Muscle of leg (tissue), 11 donors: Measurements from ENCODE around the gene GLCE. TPM values are rescaled to one million over a fixed set of nuclear protein-coding genes. Genes with fewer than 3 reads are reported as not detected.
A peak's percentile ranks its signal among the peaks of the same experiment; 100 is the strongest.
"Not testable (repeated sequence)": the region's sequence is repeated elsewhere in the genome, so short reads cannot be mapped to it uniquely, and the experiment has no call there.

Experiments
- DNase-seq: peaks from one replicate; pipeline ENCODE4 v3.0.0; 2013
- H3K27ac ChIP-seq: one replicate; pipeline ENCODE4 v1.5.1; 2013; ENCODE audit warnings: mild to moderate bottlenecking, low read length, control low read depth
- H3K27me3 ChIP-seq: one replicate; pipeline ENCODE4 v1.6.1; 2013; ENCODE audit warnings: low read length; ENCODE audit not compliant: control insufficient read depth, insufficient read depth
- H3K36me3 ChIP-seq: one replicate; pipeline ENCODE4 v1.6.1; 2013; ENCODE audit warnings: low read length; ENCODE audit not compliant: control insufficient read depth, insufficient read depth
- H3K4me1 ChIP-seq: one replicate; pipeline ENCODE4 v1.6.1; 2013; ENCODE audit warnings: low read length; ENCODE audit not compliant: control insufficient read depth, insufficient read depth
- H3K4me3 ChIP-seq: one replicate; pipeline ENCODE4 v1.5.1; 2013; ENCODE audit warnings: low read length, control low read depth
- H3K9me3 ChIP-seq: replicated peaks from 2 replicates; pipeline ENCODE4 v1.6.1; 2013; ENCODE audit warnings: low read depth, low read length; ENCODE audit not compliant: control insufficient read depth
- WGBS: methylation state at CpG from one replicate; pipeline ENCODE4 v1.1.5; 2013; ENCODE audit warnings: missing lambda C conversion rate; ENCODE audit not compliant: insufficient coverage; 5-methylcytosine and 5-hydroxymethylcytosine counted together
- polyA plus RNA-seq, 8 donors: library from polyadenylated mRNA; unstranded; fragments of 120-200 nt; gene quantifications; one replicate each; pipeline versions ENCODE4 v1.2.1 to v1.2.3, GENCODE V29; 2013; ENCODE audit warnings: inconsistent platforms in 1 of 8, low replicate concordance in 1 of 8; ENCODE audit not compliant: insufficient read length in 8 of 8, insufficient read depth in 1 of 8
- total RNA-seq: library from RNA; stranded (reverse); fragments of 120-200 nt; gene quantifications from one replicate; pipeline ENCODE4 v1.2.4, GENCODE V29; 2013

GLCE gene
- total and polyA plus RNA-seq, 9 donors: 27.4 to 50.1 (median 32.7) TPM

DNA sequence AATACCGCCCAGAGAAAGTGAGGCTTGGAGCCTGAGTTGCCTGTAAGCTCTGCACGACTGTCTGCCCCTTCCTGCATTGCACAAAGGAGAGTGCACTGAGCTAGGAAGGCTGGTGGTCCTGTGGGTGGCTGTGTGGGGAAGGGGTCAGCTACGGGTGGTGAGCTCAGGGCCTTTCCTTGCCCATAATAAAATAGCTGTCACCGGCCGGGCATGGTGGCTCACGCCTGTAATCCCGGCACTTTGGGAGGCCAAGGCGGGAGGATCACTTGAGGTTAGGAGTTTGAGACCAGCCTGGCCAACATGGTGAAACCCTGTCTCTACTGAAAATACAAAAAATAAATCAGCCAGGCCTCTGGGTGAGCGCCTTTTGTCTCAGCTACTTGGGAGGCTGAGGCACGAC, 131.2 kb downstream of the GLCE start:
- H3K27me3 ChIP-seq, H3K36me3 ChIP-seq, H3K27ac ChIP-seq, H3K4me1 ChIP-seq, H3K9me3 ChIP-seq, DNase-seq, H3K4me3 ChIP-seq: not testable (repeated sequence)
- 65% methylated on average over 4 of the region's 10 CpGs for WGBS

DNA sequence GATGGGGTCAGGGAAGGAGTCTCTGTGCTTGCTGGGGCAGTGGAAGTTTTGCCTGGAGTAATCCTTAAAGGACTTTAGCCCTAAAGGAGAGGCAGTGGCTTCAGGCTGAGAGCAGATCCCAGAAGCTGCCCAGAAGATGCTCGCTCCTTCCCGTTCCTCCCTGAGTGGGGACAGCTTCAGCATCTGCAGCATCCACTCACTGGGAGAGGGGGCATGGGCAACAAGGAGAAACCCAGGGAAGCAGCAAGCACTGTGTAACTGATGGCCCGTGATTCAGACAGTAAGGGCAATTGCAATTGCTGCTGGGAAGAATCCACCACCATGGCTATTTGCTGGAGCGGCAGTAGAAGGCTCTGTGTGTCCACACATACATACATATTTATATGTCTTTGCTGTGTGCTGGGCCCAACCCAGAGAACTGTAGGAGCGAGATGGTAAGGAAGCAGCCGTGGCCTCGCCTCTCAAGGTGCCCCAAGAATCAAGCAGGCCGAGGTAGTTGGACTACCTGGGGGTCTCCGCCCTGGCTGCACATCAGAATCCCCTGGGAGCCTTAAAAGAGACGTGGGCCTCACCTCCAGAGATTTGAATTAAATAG, 132.5 kb downstream of the GLCE start:
- no peak for DNase-seq
- no peaks in the 10 kb centered on the region for H3K9me3 ChIP-seq
- H3K4me3 ChIP-seq: no peak overlapping the region
- H3K4me1 ChIP-seq: no peaks in the 10 kb centered on the region
- peaks cover 17% of the 10 kb centered on the region for H3K27me3 ChIP-seq
- H3K27ac ChIP-seq: no peak overlapping the region
- H3K36me3 ChIP-seq: no peaks in the 10 kb centered on the region
- 80% methylated on average over 4 of the region's 10 CpGs for WGBS

DNA sequence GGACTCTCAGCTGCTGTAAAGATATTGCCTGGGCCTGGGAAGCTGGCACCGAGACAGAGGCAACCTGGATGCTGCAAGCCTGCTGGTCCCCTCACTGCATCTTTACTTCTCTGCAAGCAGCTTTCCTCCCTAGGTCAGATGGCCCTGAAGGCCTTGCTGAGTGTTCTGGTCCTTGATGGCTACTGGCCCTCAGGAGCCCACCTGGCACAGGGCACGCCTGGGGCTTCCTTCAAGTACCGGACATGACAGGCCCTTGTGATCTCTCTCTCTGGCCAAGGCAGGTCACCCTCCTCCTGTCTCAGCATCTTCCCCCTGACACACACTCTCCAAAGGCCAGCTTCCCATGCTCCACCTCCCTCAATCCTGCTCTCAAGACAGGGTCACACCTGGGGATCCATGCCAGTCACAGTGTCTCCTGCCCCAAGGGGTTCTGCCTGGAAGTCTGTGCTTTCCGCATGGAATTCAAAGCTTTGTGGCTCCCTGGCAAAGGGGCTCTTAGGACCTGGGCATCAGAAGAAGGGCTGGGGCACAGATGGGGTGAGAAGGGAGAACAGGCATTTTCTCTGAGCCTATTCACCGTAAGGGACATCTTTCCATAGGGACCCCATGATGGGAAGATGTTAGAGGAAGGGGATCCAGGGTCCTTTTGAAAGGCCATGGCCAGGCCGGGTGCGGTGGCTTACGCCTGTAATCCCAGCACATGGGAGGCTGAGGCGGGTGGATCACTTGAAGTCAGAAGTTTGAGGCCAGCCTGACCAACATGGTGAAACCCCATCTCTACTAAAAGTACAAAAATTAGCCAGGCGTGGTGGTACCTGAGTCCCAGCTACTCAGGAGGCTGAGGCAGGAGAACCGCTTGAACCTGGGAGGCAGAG, 133.5 kb downstream of the GLCE start:
- H3K9me3 ChIP-seq: no peaks in the 10 kb centered on the region
- no peak overlapping the region for H3K4me3 ChIP-seq
- peaks cover 25% of the 10 kb centered on the region for H3K27me3 ChIP-seq
- H3K36me3 ChIP-seq: no peaks in the 10 kb centered on the region
- H3K27ac ChIP-seq: no peak overlapping the region
- no peaks in the 10 kb centered on the region for H3K4me1 ChIP-seq
- 93% methylated on average over 7 of the region's 11 CpGs for WGBS
- no peak for DNase-seq

DNA sequence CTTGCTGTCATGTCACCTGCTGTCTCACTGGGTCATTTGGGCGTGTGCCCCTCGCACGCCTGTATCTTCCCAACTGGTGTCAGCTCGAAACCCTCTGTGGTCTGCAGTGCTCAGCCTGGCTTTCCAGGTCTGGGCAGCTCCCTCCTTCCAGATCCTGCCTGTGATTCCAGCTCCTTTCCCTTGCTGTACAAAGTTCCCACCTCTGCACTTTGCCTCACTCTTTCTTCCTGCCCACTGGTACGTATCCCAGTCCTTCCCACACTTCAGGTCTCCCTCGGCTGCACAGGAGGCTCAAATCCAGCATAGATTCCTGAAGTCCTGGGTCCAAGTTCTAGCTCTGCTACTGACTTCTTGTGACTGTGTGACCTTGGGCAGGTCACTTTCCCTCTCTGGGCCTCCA, 136.2 kb downstream of the GLCE start:
- DNase-seq: no peak
- 86% methylated on average over 5 of the region's 6 CpGs for WGBS
- H3K4me3 ChIP-seq: no peak overlapping the region
- H3K27me3 ChIP-seq: peaks cover 43% of the 10 kb centered on the region
- H3K27ac ChIP-seq: no peak overlapping the region
- peaks cover 7% of the 10 kb centered on the region for H3K4me1 ChIP-seq
- H3K9me3 ChIP-seq: no peaks in the 10 kb centered on the region
- H3K36me3 ChIP-seq: no peaks in the 10 kb centered on the region

DNA sequence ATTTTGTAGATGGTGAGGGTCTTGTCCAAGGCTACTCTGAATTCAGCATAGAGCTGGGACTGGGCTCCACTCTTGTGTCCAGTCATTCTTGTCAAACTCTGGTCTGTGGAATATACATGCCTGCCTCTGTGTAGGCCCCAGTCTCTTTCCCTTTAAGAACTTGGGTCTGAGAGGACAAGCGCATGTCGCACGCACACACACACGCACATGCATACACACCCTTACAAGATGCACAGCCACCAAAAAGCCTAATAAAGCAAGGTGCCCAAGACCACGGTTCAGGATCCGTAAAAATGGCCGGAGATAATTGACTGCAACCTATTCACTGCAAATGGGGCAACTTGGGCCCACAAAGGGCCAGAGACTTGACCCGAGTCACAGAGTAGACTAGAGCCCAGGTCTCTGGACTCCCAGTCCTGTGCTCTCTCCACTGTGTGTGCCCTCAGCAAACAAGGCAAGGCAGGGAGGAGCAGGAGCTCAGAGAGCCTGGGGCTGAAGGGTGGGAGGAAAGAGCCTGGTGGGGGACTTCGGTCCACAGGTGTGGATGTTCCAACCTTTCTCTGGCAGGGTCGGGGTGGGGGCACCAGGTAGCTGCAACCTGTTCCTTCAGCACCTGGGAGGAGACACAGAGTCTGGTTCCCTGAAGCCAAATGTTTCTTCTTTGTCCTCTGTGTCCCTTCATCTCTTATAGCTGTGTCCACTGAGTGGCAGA, 137.4 kb downstream of the GLCE start:
- Histone ChIP-seq H3K27ac (no peak overlapping the region), H3K27me3 (peaks cover 51% of the 10 kb centered on the region)
- WGBS: 79% methylated on average over 10 of the region's 10 CpGs

DNA sequence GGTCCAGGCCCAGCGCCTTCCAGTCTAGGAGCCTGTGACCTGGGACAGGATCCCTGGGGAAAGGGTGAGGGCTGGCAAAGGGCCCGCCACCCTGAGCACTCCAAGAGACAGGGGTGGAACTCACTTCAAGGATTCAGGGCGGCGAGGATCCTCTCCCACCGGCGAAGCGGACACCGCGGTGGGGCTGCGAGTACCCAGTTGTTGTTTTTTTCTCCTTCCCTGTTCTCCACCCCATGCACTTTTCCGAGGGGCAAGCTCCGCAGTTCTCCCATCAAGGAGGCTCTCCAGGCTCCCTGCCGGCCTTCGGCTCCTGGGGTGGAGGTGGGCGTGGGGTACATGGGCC, 137.9 kb downstream of the GLCE start:
- 35% methylated on average over 9 of the region's 15 CpGs for WGBS
- H3K27ac ChIP-seq: no peak overlapping the region
- no peaks in the 10 kb centered on the region for H3K36me3 ChIP-seq
- peaks cover 52% of the 10 kb centered on the region for H3K27me3 ChIP-seq
- peak overlapping the region; percentile 4 for H3K4me3 ChIP-seq
- DNase-seq: no peak
- H3K9me3 ChIP-seq: no peaks in the 10 kb centered on the region
- peaks cover 7% of the 10 kb centered on the region for H3K4me1 ChIP-seq

More for the DNA sequence above, 137.4 kb downstream of the GLCE start:
- no peak for DNase-seq
- Histone ChIP-seq H3K36me3 (no peaks in the 10 kb centered on the region), H3K4me1 (peaks cover 7% of the 10 kb centered on the region), H3K9me3 (no peaks in the 10 kb centered on the region), H3K4me3 (no peak overlapping the region)

DNA sequence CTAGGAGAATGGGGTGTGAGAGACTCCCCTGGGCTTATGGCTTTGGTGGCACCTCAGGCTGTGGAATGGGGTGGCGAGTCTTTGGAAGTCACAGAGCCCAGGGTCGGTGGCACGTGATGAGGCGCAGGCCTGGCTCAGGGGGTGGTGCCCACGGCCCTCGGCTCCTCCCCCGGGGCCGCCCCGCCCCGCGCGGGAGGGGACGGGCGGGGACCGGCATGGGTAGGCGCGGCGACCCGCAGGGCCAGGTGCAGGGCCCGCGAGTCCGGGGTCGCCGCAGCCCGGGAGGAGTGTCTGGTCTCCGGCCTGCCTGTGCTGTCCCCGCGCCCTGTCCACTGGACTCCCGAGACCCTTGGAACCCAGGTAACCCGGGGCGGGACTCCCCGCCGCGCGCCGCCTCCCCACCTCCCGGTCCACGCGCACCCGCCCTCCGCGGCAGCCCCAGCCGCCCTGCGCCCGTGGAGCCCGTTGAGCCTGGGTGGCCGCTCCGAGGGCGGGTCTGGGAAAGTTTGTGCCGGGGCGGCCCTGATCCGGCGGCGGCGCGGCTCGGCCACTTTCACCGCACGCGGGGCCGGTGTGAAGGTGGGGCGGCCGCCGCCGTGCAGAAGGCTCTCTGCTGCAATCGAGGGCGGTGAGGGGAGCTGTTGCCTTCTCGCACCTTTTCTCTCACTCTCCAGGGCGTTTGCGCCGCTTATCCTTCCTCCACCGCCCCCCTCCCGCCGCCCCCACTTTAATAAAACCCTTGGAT, 138.4 kb downstream of the GLCE start, which contains the start of gene PAQR5:
Gene PAQR5 (plus strand): TSS at position 216 of the 745 bp plus-strand sequence. CDS start 61,169 bp downstream, outside the sequence.
- no peaks in the 10 kb centered on the region for H3K36me3 ChIP-seq
- H3K9me3 ChIP-seq: no peaks in the 10 kb centered on the region
- H3K4me3 ChIP-seq: peak within 1 kb of the TSS; percentile 4
- no peak within 1 kb of the TSS for H3K27ac ChIP-seq
- under 1% methylated on average over 74 of the region's 74 CpGs for WGBS
- peaks cover 52% of the 10 kb centered on the region for H3K27me3 ChIP-seq
- peaks cover 7% of the 10 kb centered on the region for H3K4me1 ChIP-seq
- peak; percentile 18 for DNase-seq

DNA sequence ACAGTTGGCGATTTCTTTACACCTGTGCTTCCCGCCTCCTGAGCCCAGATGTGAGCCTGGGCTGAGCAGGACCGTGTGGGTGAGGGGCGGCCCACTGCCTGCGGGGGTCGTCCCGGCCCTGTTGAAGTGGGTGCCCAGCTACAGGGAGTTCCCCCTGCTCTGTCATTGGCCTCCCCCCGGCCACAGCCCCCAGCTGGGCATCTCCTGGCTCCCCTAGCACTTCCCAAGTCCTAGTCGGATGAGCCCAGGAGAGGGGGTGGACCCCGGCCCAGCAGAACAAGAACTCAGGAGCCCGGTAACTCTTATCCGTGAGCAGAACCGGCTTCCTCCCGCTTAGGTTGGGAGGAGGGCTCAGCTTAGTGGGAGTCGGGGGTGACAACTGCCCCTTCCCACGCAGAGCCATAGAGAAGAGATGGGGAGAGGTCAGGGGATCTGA, 139.0 kb downstream of the GLCE start:
- under 1% methylated on average over 14 of the region's 16 CpGs for WGBS

DNA sequence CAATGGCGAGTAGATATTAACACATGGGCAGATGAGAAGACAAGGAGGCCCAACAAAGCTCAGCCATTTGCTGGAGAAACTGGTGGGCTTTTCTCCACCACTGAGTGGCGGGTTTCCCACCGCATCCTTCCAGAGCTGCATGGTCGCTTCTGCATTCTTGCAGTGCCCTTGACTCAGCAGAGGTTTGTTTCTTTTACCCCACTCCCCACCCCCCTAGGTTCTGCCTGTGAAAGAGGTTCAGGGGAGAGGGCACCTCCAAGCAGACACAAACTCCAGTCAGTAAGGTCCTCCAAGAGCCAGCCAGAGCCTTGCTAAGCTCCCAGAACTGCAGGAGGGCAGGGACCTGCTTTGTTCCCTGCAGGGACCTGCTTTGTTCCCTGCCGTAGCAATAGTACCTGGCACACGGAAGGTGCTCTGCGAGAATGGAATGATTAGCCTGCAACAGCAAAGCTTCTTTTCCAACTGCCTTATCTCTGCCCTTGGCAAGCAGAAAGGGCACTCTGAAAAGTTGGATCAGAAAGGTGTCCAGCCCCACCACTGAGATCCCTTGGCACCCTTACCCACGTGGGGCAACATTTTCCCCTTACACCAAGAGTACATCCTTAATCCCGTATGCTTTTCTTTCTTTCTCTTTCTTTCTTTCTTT, 139.6 kb downstream of the GLCE start:
- Histone ChIP-seq H3K9me3 (no peaks in the 10 kb centered on the region), H3K27ac (no peak overlapping the region), H3K4me3 (no peak overlapping the region), H3K36me3 (no peaks in the 10 kb centered on the region), H3K4me1 (peaks cover 7% of the 10 kb centered on the region), H3K27me3 (peaks cover 50% of the 10 kb centered on the region)
- no peak for DNase-seq
- WGBS: 18% methylated on average over 5 of the region's 9 CpGs

More for the DNA sequence above, 139.0 kb downstream of the GLCE start:
- no peak for DNase-seq
- H3K36me3 ChIP-seq: no peaks in the 10 kb centered on the region
- H3K27ac ChIP-seq: no peak overlapping the region
- H3K4me3 ChIP-seq: no peak overlapping the region
- peaks cover 7% of the 10 kb centered on the region for H3K4me1 ChIP-seq
- H3K27me3 ChIP-seq: peaks cover 52% of the 10 kb centered on the region
- no peaks in the 10 kb centered on the region for H3K9me3 ChIP-seq
